IMR-90 (cell line): ENCODE measurements around the gene RCOR3.

Experiments
- BHLHE40 ChIP-seq: fragments of 150-350 bp; IDR thresholded peaks from 2 replicates; pipeline ENCODE4 v1.6.1; 2016; ENCODE audit warnings: mild to moderate bottlenecking, low read depth, low read length
- CEBPB ChIP-seq: IDR thresholded peaks from 2 replicates; pipeline ENCODE4 v1.6.1; 2012; ENCODE audit warnings: low read depth, low read length, improper control_type of control experiment
- CHD1 ChIP-seq: IDR thresholded peaks from 2 replicates; pipeline ENCODE4 v1.6.1; 2012; ENCODE audit warnings: low read depth, low read length, improper control_type of control experiment
- CTCF ChIP-seq: conservative IDR thresholded peaks from 2 replicates; pipeline ENCODE4 v1.5.1; 2012; ENCODE audit warnings: mild to moderate bottlenecking, low read depth, low read length, improper control_type of control experiment
- FOS ChIP-seq: fragments of 150-350 bp; IDR thresholded peaks from 2 replicates; pipeline ENCODE4 v1.6.1; 2016; ENCODE audit warnings: low read depth, low read length
- MAFK ChIP-seq: IDR thresholded peaks from 2 replicates; pipeline ENCODE4 v1.6.1; 2012; ENCODE audit warnings: low read depth, low read length, improper control_type of control experiment
- MAZ ChIP-seq: IDR thresholded peaks from 2 replicates; pipeline ENCODE4 v1.6.1; 2012; ENCODE audit warnings: low read depth, mild to moderate bottlenecking, low read length, improper control_type of control experiment, moderate library complexity, borderline replicate concordance
- POLR2A ChIP-seq: IDR thresholded peaks from 2 replicates; pipeline ENCODE4 v1.6.1; 2012; ENCODE audit warnings: mild to moderate bottlenecking, low read depth, low read length
- RAD21 ChIP-seq: IDR thresholded peaks from 2 replicates; pipeline ENCODE4 v1.6.1; 2012; ENCODE audit warnings: low read length, improper control_type of control experiment
- RFX5 ChIP-seq: IDR thresholded peaks from 2 replicates; pipeline ENCODE4 v1.8.0; 2012; ENCODE audit warnings: low read depth, mild to moderate bottlenecking, low read length, moderate library complexity
- SMC3 ChIP-seq: fragments of 150-350 bp; IDR thresholded peaks from 2 replicates; pipeline ENCODE4 v1.6.1; 2016; ENCODE audit warnings: low read depth, mild to moderate bottlenecking, antibody characterized with exemption, low read length, moderate library complexity
- USF2 ChIP-seq: fragments of 150-350 bp; IDR thresholded peaks from 2 replicates; pipeline ENCODE4 v1.6.1; 2017; ENCODE audit warnings: mild to moderate bottlenecking, antibody characterized with exemption, low read length, low read depth

DNA sequence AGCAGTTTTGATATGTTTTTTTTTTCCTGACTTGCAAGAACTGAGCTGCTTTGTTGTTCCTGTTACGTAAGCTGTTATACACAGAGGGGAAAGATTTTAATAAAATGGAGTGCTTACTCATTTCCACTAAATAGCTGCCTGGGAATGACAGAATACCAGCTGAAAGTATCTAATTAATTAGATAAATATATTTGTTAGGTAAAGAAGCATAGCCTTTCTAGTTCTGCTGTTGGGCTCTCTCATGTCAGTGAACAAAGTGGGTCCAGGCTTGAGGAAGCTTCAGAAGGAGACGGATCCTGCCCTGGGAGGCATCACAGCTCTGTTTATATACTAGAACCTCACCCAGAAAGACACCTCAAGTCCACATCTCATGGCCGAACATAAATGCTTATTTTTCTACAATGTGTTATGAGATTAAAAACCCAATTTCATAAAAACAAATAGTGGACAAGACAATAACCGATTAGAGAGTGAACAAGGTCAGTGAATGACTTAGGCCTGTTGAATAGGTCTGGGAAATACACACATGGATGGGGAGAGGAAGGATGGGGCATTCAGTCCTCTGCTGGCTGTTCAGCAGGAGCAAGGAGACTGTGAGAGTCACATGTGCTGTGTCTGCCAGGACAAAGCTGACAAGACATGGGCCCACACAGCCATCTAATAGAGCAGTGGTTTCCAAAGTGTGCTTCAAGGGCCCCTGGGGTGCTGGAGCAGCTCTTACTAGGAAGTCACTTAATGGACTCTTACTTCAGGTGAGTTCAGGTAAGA is 88.1 kb downstream of the RCOR3 start:
- TF ChIP-seq CTCF, result no peak
- no peak for TF ChIP-seq MAZ
- no peak for TF ChIP-seq POLR2A
- TF ChIP-seq MAFK, result no peak
- TF ChIP-seq RFX5, result no peak
- no peak for TF ChIP-seq SMC3
- TF ChIP-seq FOS, result no peak
- no peak for TF ChIP-seq RAD21
- no peak for TF ChIP-seq BHLHE40
- no peak for TF ChIP-seq CEBPB
- TF ChIP-seq USF2, result no peak
- TF ChIP-seq CHD1, result no peak
